ENCODE measurements around the gene STRBP.

Gene STRBP

DNA sequence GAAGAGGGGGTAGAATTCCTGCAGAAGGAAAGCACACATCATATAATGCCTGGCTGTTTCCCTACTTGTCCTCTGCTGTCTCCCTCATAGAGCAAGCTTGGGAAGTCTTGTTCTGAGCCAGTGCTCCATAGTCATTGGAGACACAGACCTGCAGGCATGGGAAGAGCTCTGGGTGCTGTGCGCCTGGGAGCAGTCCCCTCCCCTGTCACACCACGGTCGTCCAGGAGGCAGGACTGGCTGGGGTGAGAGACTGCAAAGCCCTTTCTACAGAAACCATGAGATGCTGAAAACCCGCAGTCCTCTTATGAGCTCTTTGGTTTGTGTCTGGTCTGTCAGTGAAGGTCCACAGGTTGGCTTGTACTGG, 170.3 kb downstream of the STRBP start:
- peak overlapping the region; percentile 87 for H3K27ac Mint-ChIP-seq

GRCh38 chr9:123097430-123098095, 170.8 kb downstream of the STRBP start:
- Mint-ChIP-seq H3K4me3 (no peak overlapping the region), H3K4me1 (peaks cover 2% of the 10 kb centered on the region), H3K9me3 (no peaks in the 10 kb centered on the region), H3K27ac (peak overlapping the region; percentile 87), H3K36me3 (ENCODE audit: low read depth) (peaks cover 74% of the 10 kb centered on the region), H3K27me3 (ENCODE audit: low read depth, poor library complexity) (no peaks in the 10 kb centered on the region)
- TF ChIP-seq, protein P1, sequence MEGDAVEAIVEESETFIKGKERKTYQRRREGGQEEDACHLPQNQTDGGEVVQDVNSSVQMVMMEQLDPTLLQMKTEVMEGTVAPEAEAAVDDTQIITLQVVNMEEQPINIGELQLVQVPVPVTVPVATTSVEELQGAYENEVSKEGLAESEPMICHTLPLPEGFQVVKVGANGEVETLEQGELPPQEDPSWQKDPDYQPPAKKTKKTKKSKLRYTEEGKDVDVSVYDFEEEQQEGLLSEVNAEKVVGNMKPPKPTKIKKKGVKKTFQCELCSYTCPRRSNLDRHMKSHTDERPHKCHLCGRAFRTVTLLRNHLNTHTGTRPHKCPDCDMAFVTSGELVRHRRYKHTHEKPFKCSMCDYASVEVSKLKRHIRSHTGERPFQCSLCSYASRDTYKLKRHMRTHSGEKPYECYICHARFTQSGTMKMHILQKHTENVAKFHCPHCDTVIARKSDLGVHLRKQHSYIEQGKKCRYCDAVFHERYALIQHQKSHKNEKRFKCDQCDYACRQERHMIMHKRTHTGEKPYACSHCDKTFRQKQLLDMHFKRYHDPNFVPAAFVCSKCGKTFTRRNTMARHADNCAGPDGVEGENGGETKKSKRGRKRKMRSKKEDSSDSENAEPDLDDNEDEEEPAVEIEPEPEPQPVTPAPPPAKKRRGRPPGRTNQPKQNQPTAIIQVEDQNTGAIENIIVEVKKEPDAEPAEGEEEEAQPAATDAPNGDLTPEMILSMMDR (IDR thresholded peaks at IDR 0.05) = no peak
- DNase-seq = no peak

More for the DNA sequence above, 170.3 kb downstream of the STRBP start:
- Mint-ChIP-seq H3K4me3 (no peak overlapping the region), H3K27me3 (ENCODE audit: low read depth, poor library complexity) (no peaks in the 10 kb centered on the region), H3K4me1 (peaks cover 7% of the 10 kb centered on the region), H3K36me3 (ENCODE audit: low read depth) (peaks cover 69% of the 10 kb centered on the region), H3K9me3 (no peaks in the 10 kb centered on the region)
- TF ChIP-seq, protein P1 (IDR thresholded peaks at IDR 0.05) = no peak
- no peak for DNase-seq

DNA sequence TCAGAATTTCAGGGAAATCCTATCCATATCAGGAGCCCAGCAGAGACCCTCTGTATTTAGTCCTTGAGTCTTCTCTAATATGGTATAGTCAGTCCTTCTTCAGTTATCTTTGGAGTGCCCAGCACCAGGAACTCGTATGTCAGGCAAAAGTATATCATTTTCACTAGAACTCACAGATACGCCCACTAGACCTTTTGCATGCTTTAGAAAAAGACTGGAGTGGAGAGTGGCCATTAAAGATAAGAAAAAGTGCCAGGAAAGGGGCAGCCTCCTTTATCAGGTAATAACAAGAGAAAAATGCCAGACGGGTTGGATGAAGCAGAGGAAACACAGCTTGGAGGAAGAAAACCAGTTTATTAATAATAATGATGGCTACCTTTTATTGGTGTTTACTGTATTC, 171.4 kb downstream of the STRBP start:
- H3K36me3 Mint-ChIP-seq (ENCODE audit: low read depth) = peaks cover 80% of the 10 kb centered on the region
- no peak overlapping the region for H3K27ac Mint-ChIP-seq
- TF ChIP-seq, protein P1 (IDR thresholded peaks at IDR 0.05) = no peak
- H3K9me3 Mint-ChIP-seq = no peaks in the 10 kb centered on the region
- DNase-seq = no peak
- H3K4me1 Mint-ChIP-seq = no peaks in the 10 kb centered on the region
- no peak overlapping the region for H3K4me3 Mint-ChIP-seq
- H3K27me3 Mint-ChIP-seq (ENCODE audit: low read depth, poor library complexity) = no peaks in the 10 kb centered on the region

GRCh38 chr9:123093141-123093540, 175.2 kb downstream of the STRBP start:
- Mint-ChIP-seq H3K27me3 (ENCODE audit: low read depth, poor library complexity) (no peaks in the 10 kb centered on the region), H3K4me1 (no peaks in the 10 kb centered on the region), H3K27ac (peak overlapping the region; percentile 14), H3K4me3 (no peak overlapping the region), H3K9me3 (no peaks in the 10 kb centered on the region), H3K36me3 (ENCODE audit: low read depth) (peaks cover 83% of the 10 kb centered on the region)
- DNase-seq = no peak
- TF ChIP-seq, protein P1 (IDR thresholded peaks at IDR 0.05) = no peak

GRCh38 chr9:123091459-123091858, 176.9 kb downstream of the STRBP start:
- TF ChIP-seq, protein P1 (IDR thresholded peaks at IDR 0.05) = no peak
- no peaks in the 10 kb centered on the region for H3K4me1 Mint-ChIP-seq
- H3K36me3 Mint-ChIP-seq (ENCODE audit: low read depth) = peaks cover 73% of the 10 kb centered on the region
- no peaks in the 10 kb centered on the region for H3K27me3 Mint-ChIP-seq (ENCODE audit: low read depth, poor library complexity)
- H3K27ac Mint-ChIP-seq = no peak overlapping the region
- H3K4me3 Mint-ChIP-seq = no peak overlapping the region
- no peak for DNase-seq
- H3K9me3 Mint-ChIP-seq = no peaks in the 10 kb centered on the region

- Mint-ChIP-seq H3K4me3 (no peak overlapping the region), H3K36me3 (ENCODE audit: low read depth) (peaks cover 71% of the 10 kb centered on the region), H3K27me3 (ENCODE audit: low read depth, poor library complexity) (no peaks in the 10 kb centered on the region), H3K27ac (no peak overlapping the region), H3K9me3 (no peaks in the 10 kb centered on the region), H3K4me1 (no peaks in the 10 kb centered on the region)
- TF ChIP-seq, protein P1 (IDR thresholded peaks at IDR 0.05) = no peak
- no peak for DNase-seq
Observed at GRCh38 chr9:123090956-123091355, 177.4 kb downstream of the STRBP start.
